Breast epithelium (tissue), 3 donors: Measurements from ENCODE around the gene ADGRL3.

Source experiments
- POLR2A ChIP-seq: fragments of 450-650 bp; IDR thresholded peaks from one replicate; pipeline ENCODE4 v1.6.1; 2016; ENCODE audit warnings: antibody characterized with exemption, mild to moderate bottlenecking, moderate library complexity
- POLR2AphosphoS5 ChIP-seq, 3 donors: sonication (generic); formaldehyde crosslinking; IDR thresholded peaks; one replicate each; pipeline ENCODE4 v1.6.1; 2017; ENCODE audit warnings: antibody characterized with exemption in 3 of 3
- TF ChIP-seq, protein P1 (sequence below), 3 donors: fragments of 450-650 bp; IDR thresholded peaks; one replicate each; pipeline ENCODE4 v1.5.1; 2016 to 2017; ENCODE audit warnings: antibody characterized with exemption in 3 of 3, mild to moderate bottlenecking in 3 of 3, moderate library complexity in 3 of 3

DNA sequence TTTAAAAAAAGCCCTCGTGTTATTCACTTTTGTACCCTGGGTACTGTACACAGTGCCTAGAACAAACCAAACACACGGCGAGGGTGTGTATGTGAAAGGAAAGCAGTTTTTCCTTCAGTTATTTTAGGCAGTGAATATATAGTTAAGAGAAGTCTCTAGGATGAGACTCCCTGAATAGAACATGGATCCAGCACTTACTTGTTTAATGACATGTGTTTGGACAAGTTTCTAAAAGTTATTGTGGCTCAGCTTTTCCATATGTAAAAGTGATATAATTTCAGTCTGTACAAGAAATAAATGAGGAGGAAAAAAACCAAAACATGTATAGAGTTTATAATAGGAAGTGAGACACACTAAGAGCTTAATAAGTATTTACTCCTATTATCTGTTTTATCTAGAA is 273.2 kb downstream of the ADGRL3 start:
- TF ChIP-seq, protein P1, sequence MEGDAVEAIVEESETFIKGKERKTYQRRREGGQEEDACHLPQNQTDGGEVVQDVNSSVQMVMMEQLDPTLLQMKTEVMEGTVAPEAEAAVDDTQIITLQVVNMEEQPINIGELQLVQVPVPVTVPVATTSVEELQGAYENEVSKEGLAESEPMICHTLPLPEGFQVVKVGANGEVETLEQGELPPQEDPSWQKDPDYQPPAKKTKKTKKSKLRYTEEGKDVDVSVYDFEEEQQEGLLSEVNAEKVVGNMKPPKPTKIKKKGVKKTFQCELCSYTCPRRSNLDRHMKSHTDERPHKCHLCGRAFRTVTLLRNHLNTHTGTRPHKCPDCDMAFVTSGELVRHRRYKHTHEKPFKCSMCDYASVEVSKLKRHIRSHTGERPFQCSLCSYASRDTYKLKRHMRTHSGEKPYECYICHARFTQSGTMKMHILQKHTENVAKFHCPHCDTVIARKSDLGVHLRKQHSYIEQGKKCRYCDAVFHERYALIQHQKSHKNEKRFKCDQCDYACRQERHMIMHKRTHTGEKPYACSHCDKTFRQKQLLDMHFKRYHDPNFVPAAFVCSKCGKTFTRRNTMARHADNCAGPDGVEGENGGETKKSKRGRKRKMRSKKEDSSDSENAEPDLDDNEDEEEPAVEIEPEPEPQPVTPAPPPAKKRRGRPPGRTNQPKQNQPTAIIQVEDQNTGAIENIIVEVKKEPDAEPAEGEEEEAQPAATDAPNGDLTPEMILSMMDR (IDR thresholded peaks at IDR 0.05): no peak
- TF ChIP-seq POLR2AphosphoS5 (IDR thresholded peaks at IDR 0.05) (no peak), POLR2A (no peak)
